GM12878 (cell line): ENCODE measurements around the gene SLCO3A1. TPM values are rescaled to one million over a fixed set of nuclear protein-coding genes. Genes with fewer than 3 reads are reported as not detected.
"Not testable (repeated sequence)": the region's sequence is repeated elsewhere in the genome, so short reads cannot be mapped to it uniquely, and the experiment has no call there.

Experiments used
- ATAC-seq: fragments of 200-7000 bp; cut with Tn5 transposase; 3 replicates; pipeline ENCODE4 v1.9.1; 2020; ENCODE audit warnings: mild to moderate bottlenecking, moderate library complexity
- BruUV-seq: library from RNA; stranded (reverse); fragments of 400-500 nt; replicated peaks from 2 replicates; lab custom pipeline; 2021; lab: Mats Ljungman, UMichigan
- CTCF ChIA-PET: fragments of 300-600 bp; sonication (Branson Sonifier 250); formaldehyde crosslinking; extraction: SDS; loops from one replicate; lab custom pipeline; 2021; ENCODE audit warnings: inconsistent platforms; lab: Yijun Ruan, JAX
- POLR2A ChIA-PET: fragments of 350-600 bp; formaldehyde crosslinking; extraction: SDS; loops from one replicate; lab custom pipeline; 2021; ENCODE audit warnings: inconsistent platforms; lab: Charles Lee
- RAD21 ChIA-PET: fragments of 300-600 bp; sonication (Branson Sonifier 250); formaldehyde crosslinking; loops from one replicate; lab custom pipeline; 2023; ENCODE audit warnings: antibody characterized with exemption; ENCODE audit not compliant: unreplicated experiment; lab: Charles Lee
- SMC1A ChIA-PET: fragments of 300-600 bp; sonication (Branson Sonifier 250); formaldehyde crosslinking; loops from one replicate; lab custom pipeline; 2023; ENCODE audit not compliant: unreplicated experiment, uncharacterized antibody; lab: Charles Lee
- DNase-seq: peaks from one replicate; pipeline ENCODE4 v3.0.0-alpha.2; 2011; ENCODE audit warnings: low read depth, low spot score
- FAIRE-seq: peaks from 3 replicates; lab custom pipeline; 2011; peaks lifted over from hg19 to GRCh38; lab: Jason Lieb, UNC
- H2AFZ ChIP-seq: 2 replicates; pipeline ENCODE4 v1.6.0; 2011; ENCODE audit warnings: low read depth, low read length, control low read depth; ENCODE audit not compliant: control insufficient read depth
- H3K27ac ChIP-seq: 2 replicates; pipeline ENCODE4 v1.5.1; 2011; ENCODE audit warnings: control low read depth; ENCODE audit not compliant: control insufficient read depth, insufficient read depth
- H3K27me3 ChIP-seq, 2 experiments: replicated peaks in 1 of 2; 2 replicates each; pipeline versions ENCODE4 v1.6.0 to v1.6.1; 2011; ENCODE audit warnings: low read length in 1 of 2; ENCODE audit not compliant: control insufficient read depth in 2 of 2, insufficient read depth in 2 of 2
- H3K36me3 ChIP-seq, 2 experiments: 2 replicates each; pipeline ENCODE4 v1.5.1; 2011; ENCODE audit warnings: low read length in 1 of 2; ENCODE audit not compliant: control insufficient read depth in 2 of 2, insufficient read depth in 2 of 2
- H3K4me1 ChIP-seq: 2 replicates; pipeline ENCODE4 v1.6.1; 2011; ENCODE audit warnings: mild to moderate bottlenecking, low read length, moderate library complexity, mixed read lengths; ENCODE audit not compliant: control insufficient read depth, insufficient read depth
- H3K4me2 ChIP-seq: 2 replicates; pipeline ENCODE4 v1.6.0; 2011; ENCODE audit warnings: control low read depth; ENCODE audit not compliant: control insufficient read depth, insufficient read depth
- H3K4me3 ChIP-seq: fragments of 200-600 bp; sonication (generic); 2 replicates; pipeline ENCODE4 v1.5.1; 2016
- H3K79me2 ChIP-seq: 2 replicates; pipeline ENCODE4 v1.6.0; 2011; ENCODE audit warnings: low read length; ENCODE audit not compliant: control insufficient read depth, insufficient read depth
- H3K9ac ChIP-seq: 2 replicates; pipeline ENCODE4 v1.8.0; 2011; ENCODE audit warnings: low read length, control low read depth, mixed read lengths; ENCODE audit not compliant: control insufficient read depth, insufficient read depth
- H3K9me3 ChIP-seq: replicated peaks from 3 replicates; pipeline ENCODE4 v1.5.1; 2011; ENCODE audit warnings: mild to moderate bottlenecking, low read length; ENCODE audit not compliant: control insufficient read depth, insufficient read depth
- H4K20me1 ChIP-seq: 2 replicates; pipeline ENCODE4 v1.6.0; 2011; ENCODE audit not compliant: control insufficient read depth, insufficient read depth
- BCLAF1 ChIP-seq: fragments of 450-650 bp; IDR thresholded peaks from 2 replicates; pipeline ENCODE4 v1.6.1; 2017; ENCODE audit warnings: antibody characterized with exemption, mild to moderate bottlenecking, moderate library complexity
- E2F4 ChIP-seq: IDR thresholded peaks from 2 replicates; pipeline ENCODE4 v1.6.1; 2012; ENCODE audit warnings: low read depth, low read length, improper control_type of control experiment
- ETV6 ChIP-seq, 2 experiments: fragments of 450-650 bp in 1 of 2; IDR thresholded peaks in 1 of 2; conservative IDR thresholded peaks in 1 of 2; 2 replicates each; pipeline ENCODE4 v1.6.1; 2014; ENCODE audit warnings: antibody characterized with exemption in 1 of 2, borderline replicate concordance in 1 of 2, low read depth in 1 of 2, mild to moderate bottlenecking in 1 of 2, moderate library complexity in 1 of 2
- NFYB ChIP-seq: IDR thresholded peaks from 2 replicates; pipeline ENCODE4 v1.6.1; 2011; ENCODE audit warnings: low read depth, mild to moderate bottlenecking, low read length, improper control_type of control experiment, moderate library complexity; ENCODE audit not compliant: insufficient read depth
- PML ChIP-seq: IDR thresholded peaks from 2 replicates; pipeline ENCODE4 v1.6.1; 2012; ENCODE audit warnings: low read length, inconsistent platforms
- TCF3 ChIP-seq: IDR thresholded peaks from 2 replicates; pipeline ENCODE4 v1.6.1; 2012; ENCODE audit warnings: low read depth, mild to moderate bottlenecking, low read length, borderline replicate concordance; ENCODE audit not compliant: insufficient read depth
- WGBS: methylation state at CpG from one replicate; pipeline ENCODE4 v1.1.6; 2016; ENCODE audit warnings: low lambda C conversion rate; ENCODE audit not compliant: insufficient replicate concordance, insufficient coverage; ENCODE audit errors: missing lambda C conversion rate; 5-methylcytosine and 5-hydroxymethylcytosine counted together
- in situ Hi-C: fragments of 300-500 bp; cut with MboI; formaldehyde crosslinking; loops from 9 replicates; pipeline ENCODE4 v1.14.3; 2018; ENCODE audit warnings: mixed read lengths
- intact Hi-C: fragments of 100-400 bp; cut with micrococcal nuclease; formaldehyde crosslinking; loops from one replicate; pipeline ENCODE4 v1.14.2; 2022; ENCODE audit not compliant: unreplicated experiment
- polyA plus RNA-seq, 11 experiments: library from polyadenylated mRNA; depleted of rRNA in 4 of 11; unstranded in 6 of 11; stranded (reverse) in 5 of 11; fragments of >200 nt; fragmentation: Nextera tagmentation in 4 of 11; fragmentation: Illumina TruSeq in 1 of 11; extraction: Ambion mirVana in 4 of 11; extraction: Trizol in 1 of 11; gene quantifications; 1 replicate in 1 of 11; 2 replicates in 10 of 11; pipeline versions ENCODE4 v1.2.1 to v1.2.3, GENCODE V29; 2011 to 2016; ENCODE audit warnings: inconsistent platforms in 2 of 11, missing spikeins in 2 of 11, low read depth in 1 of 11
- total RNA-seq, 4 experiments: library from RNA; depleted of rRNA in 3 of 4; stranded (reverse); fragments of >200 nt in 3 of 4; fragmentation: Illumina TruSeq in 1 of 4; extraction: Trizol in 1 of 4; gene quantifications; 2 replicates each; pipeline versions ENCODE4 v1.2.1 to v1.2.3, GENCODE V29; 2013 to 2021

Gene SLCO3A1
- total and polyA plus RNA-seq, 10 of the 15 experiments (the other 5 are each of a cell fraction or from before 2014, with no cell fraction given): 0.05 to 5.9 (median 0.31) TPM

DNA sequence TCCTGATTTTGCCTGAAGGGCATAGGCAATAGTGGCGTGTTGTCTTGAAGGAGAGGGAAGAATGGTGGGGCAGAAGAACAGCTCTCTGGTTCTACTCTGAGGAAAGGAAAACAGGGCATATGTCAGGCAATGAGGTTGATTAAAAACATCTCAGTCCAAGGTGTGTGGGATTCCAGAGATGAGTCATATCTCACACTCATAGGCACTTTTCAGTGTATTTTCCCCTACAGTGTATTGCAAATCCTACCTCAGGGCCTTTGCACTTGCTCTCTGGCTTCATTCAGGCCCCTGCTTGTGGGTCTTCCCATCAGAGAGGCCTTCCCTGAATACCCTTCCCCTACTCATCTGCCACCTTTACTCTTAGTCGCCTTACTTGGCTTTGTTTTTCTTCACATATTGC, 107.8 kb downstream of the SLCO3A1 start (continued):
- TF ChIP-seq ETV6 (conservative IDR thresholded peaks at IDR 0.05 in 1 of 2, IDR thresholded peaks at IDR 0.05 in 1 of 2; ENCODE audit: borderline replicate concordance in 1 of 2, low read depth in 1 of 2): no peak
- no peak for TF ChIP-seq E2F4
- TF ChIP-seq TCF3: no peak
- no peak for TF ChIP-seq BCLAF1
- TF ChIP-seq PML: no peak

GRCh38 chr15:91963747-91964146, 110.2 kb downstream of the SLCO3A1 start:
- H3K27ac ChIP-seq, in situ Hi-C loops, intact Hi-C loops, H3K27me3 ChIP-seq, H2AFZ ChIP-seq, H3K9ac ChIP-seq, FAIRE-seq, H4K20me1 ChIP-seq, H3K79me2 ChIP-seq, H3K4me3 ChIP-seq, H3K4me1 ChIP-seq, DNase-seq, POLR2A ChIA-PET, H3K4me2 ChIP-seq, RAD21 ChIA-PET, ATAC-seq, H3K36me3 ChIP-seq, H3K9me3 ChIP-seq, CTCF ChIA-PET, BruUV-seq: not testable (repeated sequence)
- 70% methylated on average over 7 of the region's 7 CpGs for WGBS
- TF ChIP-seq NFYB: peak; percentile 69
- SMC1A ChIA-PET: interaction anchor here (0.5 to 1.5 kb wide), 3 partner anchors 22 to 588 kb away, joined by 3 to 4 read pairs (median 4); no protein-coding TSS in a partner anchor
